Naive thymus-derived CD4-positive, alpha-beta T cell (primary cell): ENCODE data around the gene PCDHB9. TPM values are rescaled to one million over a fixed set of nuclear protein-coding genes. Genes with fewer than 3 reads are reported as not detected.
"Not testable (repeated sequence)": the region's sequence is repeated elsewhere in the genome, so short reads cannot be mapped to it uniquely, and the experiment has no call there.

Source experiments
- ATAC-seq: fragments of 150-1000 bp; cut with Tn5 transposase; 2 replicates; pipeline ENCODE4 v1.10.0; 2021; ENCODE audit warnings: mild to moderate bottlenecking, moderate library complexity
- CTCF ChIA-PET: fragments of 350-600 bp; sonication (Branson Sonifier 250); formaldehyde crosslinking; loops from one replicate; lab custom pipeline; 2021; ENCODE audit warnings: antibody characterized with exemption; lab: Charles Lee
- POLR2A ChIA-PET: fragments of 350-600 bp; sonication (Branson Sonifier 250); formaldehyde crosslinking; loops from one replicate; lab custom pipeline; 2021; ENCODE audit warnings: antibody characterized with exemption, inconsistent platforms; lab: Charles Lee
- DNase-seq, 9 donors: peaks; one replicate each; pipeline versions ENCODE4 v3.0.0 to v3.0.0-alpha.2; 2020 to 2022; ENCODE audit warnings: mixed read lengths in 1 of 9
- H3K27ac ChIP-seq: one replicate; pipeline ENCODE4 v1.7.0; 2013; ENCODE audit warnings: mild to moderate bottlenecking, low read depth, low read length, moderate library complexity
- H3K27me3 ChIP-seq, 2 donors: one replicate each; pipeline ENCODE4 v1.7.0; 2013; ENCODE audit warnings: low read length in 2 of 2, mild to moderate bottlenecking in 2 of 2, moderate library complexity in 2 of 2; ENCODE audit not compliant: control insufficient read depth in 2 of 2, insufficient read depth in 2 of 2
- H3K36me3 ChIP-seq, 3 experiments: 1 replicate in 2 of 3; 2 replicates in 1 of 3; pipeline ENCODE4 v1.7.0; 2013; ENCODE audit warnings: low read length in 3 of 3, mild to moderate bottlenecking in 3 of 3, moderate library complexity in 1 of 3; ENCODE audit not compliant: insufficient read depth in 3 of 3, control insufficient read depth in 2 of 3
- H3K4me1 ChIP-seq, 2 donors: one replicate each; pipeline ENCODE4 v1.7.0; 2013; ENCODE audit warnings: low read length in 2 of 2, mild to moderate bottlenecking in 2 of 2, moderate library complexity in 1 of 2; ENCODE audit not compliant: control insufficient read depth in 2 of 2, insufficient read depth in 2 of 2
- H3K4me3 ChIP-seq: 2 replicates; pipeline ENCODE4 v1.7.0; 2013; ENCODE audit warnings: mild to moderate bottlenecking, low read length
- H3K9me3 ChIP-seq, 3 experiments: 1 replicate in 2 of 3; 2 replicates in 1 of 3; pipeline ENCODE4 v1.7.0; 2013; ENCODE audit warnings: low read length in 3 of 3; ENCODE audit not compliant: control insufficient read depth in 2 of 3
- H3K27ac Mint-ChIP-seq, 9 donors: one replicate each; pipeline ENCODE4 v1.8.0; 2020 to 2022; ENCODE audit warnings: mixed read lengths in 9 of 9, mild to moderate bottlenecking in 8 of 9, moderate library complexity in 5 of 9, inconsistent platforms in 2 of 9
- H3K27me3 Mint-ChIP-seq, 5 donors: one replicate each; pipeline ENCODE4 v1.8.0; 2021 to 2022; ENCODE audit warnings: mixed read lengths in 5 of 5, mild to moderate bottlenecking in 1 of 5
- H3K36me3 Mint-ChIP-seq, 5 donors: one replicate each; pipeline ENCODE4 v1.8.0; 2020 to 2022; ENCODE audit warnings: mixed read lengths in 5 of 5, mild to moderate bottlenecking in 3 of 5, inconsistent platforms in 1 of 5
- H3K4me1 Mint-ChIP-seq, 7 donors: one replicate each; pipeline ENCODE4 v1.8.0; 2020 to 2022; ENCODE audit warnings: mixed read lengths in 7 of 7, mild to moderate bottlenecking in 3 of 7, inconsistent platforms in 1 of 7
- H3K4me3 Mint-ChIP-seq, 10 donors: one replicate each; pipeline ENCODE4 v1.8.0; 2020 to 2022; ENCODE audit warnings: mild to moderate bottlenecking in 10 of 10, mixed read lengths in 10 of 10, moderate library complexity in 6 of 10, inconsistent platforms in 2 of 10
- H3K9me3 Mint-ChIP-seq, 11 donors: one replicate each; pipeline ENCODE4 v1.8.0; 2020 to 2022; ENCODE audit warnings: mixed read lengths in 11 of 11, mild to moderate bottlenecking in 4 of 11, inconsistent platforms in 1 of 11, moderate library complexity in 1 of 11
- intact Hi-C, 2 donors: fragments of 100-400 bp; cut with micrococcal nuclease; formaldehyde crosslinking; loops; one replicate each; pipeline ENCODE4 v1.15.1; 2023
- polyA plus RNA-seq, 2 donors: library from polyadenylated mRNA; unstranded; fragments of 300-500 nt; fragmentation: Illumina TruSeq; gene quantifications; one replicate each; pipeline ENCODE4 v1.2.3, GENCODE V29; 2021
- total RNA-seq, 6 experiments: library from RNA in 5 of 6; stranded (reverse) in 5 of 6; gene quantifications; 1 replicate in 5 of 6; 2 replicates in 1 of 6; pipeline ENCODE4 v1.2.3 and lab custom pipeline; 2021 to 2026

Gene PCDHB9
- total and polyA plus RNA-seq, 7 experiments from 2014 or later = 1.2 TPM; not detected in 6

GRCh38 chr5:141152096-141152495 lies 34.9 kb upstream of the PCDHB9 start:
- H3K4me1 Mint-ChIP-seq, H3K4me3 Mint-ChIP-seq, H3K27ac ChIP-seq, H3K9me3 ChIP-seq, POLR2A ChIA-PET, H3K4me3 ChIP-seq, H3K4me1 ChIP-seq, CTCF ChIA-PET, DNase-seq, ATAC-seq, intact Hi-C loops, H3K36me3 ChIP-seq: not testable (repeated sequence)
- Mint-ChIP-seq H3K36me3 (peaks cover 0 to 26% (median 5%) of the 10 kb centered on the region in 5 donors), H3K27ac (peak overlapping the region in 1 of 9 donors; percentile 42), H3K9me3 (peaks cover 8 to 75% (median 43%) of the 10 kb centered on the region in 11 donors), H3K27me3 (peaks cover 8 to 72% (median 63%) of the 10 kb centered on the region in 5 donors)
- H3K27me3 ChIP-seq = peaks cover 0 to 10% of the 10 kb centered on the region in 2 donors

GRCh38 chr5:141155540-141156374 lies 31.2 kb upstream of the PCDHB9 start:
- Mint-ChIP-seq H3K27ac (no peak overlapping the region), H3K9me3 (peaks cover 3 to 78% (median 38%) of the 10 kb centered on the region in 11 donors), H3K27me3 (peaks cover 3 to 75% (median 55%) of the 10 kb centered on the region in 5 donors), H3K4me3 (no peak overlapping the region), H3K36me3 (peaks cover 0 to 23% (median 2%) of the 10 kb centered on the region in 5 donors), H3K4me1 (no peaks in the 10 kb centered on the region)
- ChIA-PET CTCF (no interaction called here), POLR2A (interaction anchor here (0.6 to 0.8 kb wide), 2 partner anchors 161 to 701 kb away, joined by 3 to 7 read pairs; no protein-coding TSS in a partner anchor)
- Histone ChIP-seq H3K27me3 (peaks cover 0 to 12% of the 10 kb centered on the region in 2 donors), H3K4me3 (no peak overlapping the region), H3K27ac (no peak overlapping the region), H3K4me1 (no peaks in the 10 kb centered on the region), H3K36me3 (no peaks in the 10 kb centered on the region), H3K9me3 (peaks cover 0 to 15% (median 0%) of the 10 kb centered on the region in 3 experiments)
- DNase-seq (no peak), ATAC-seq (no peak)
- intact Hi-C loops = no loop called here

- peaks cover under 1 to 71% (median 52%) of the 10 kb centered on the region in 5 donors for H3K27me3 Mint-ChIP-seq
- not testable (repeated sequence) for H3K4me1 Mint-ChIP-seq
Measured at GRCh38 chr5:141157356-141157755, 29.6 kb upstream of the PCDHB9 start.

GRCh38 chr5:141157901-141158300 lies 29.1 kb upstream of the PCDHB9 start:
- H3K4me3 Mint-ChIP-seq, CTCF ChIA-PET, H3K27me3 ChIP-seq, ATAC-seq, DNase-seq, H3K36me3 ChIP-seq, H3K4me1 Mint-ChIP-seq, POLR2A ChIA-PET, H3K4me1 ChIP-seq, intact Hi-C loops, H3K4me3 ChIP-seq, H3K27ac ChIP-seq: not testable (repeated sequence)
- Mint-ChIP-seq H3K27ac (peak overlapping the region in 1 of 9 donors; percentile 59), H3K27me3 (peaks cover 0 to 67% (median 50%) of the 10 kb centered on the region in 5 donors), H3K9me3 (peaks cover 3 to 62% (median 30%) of the 10 kb centered on the region in 11 donors), H3K36me3 (peaks cover 0 to 18% (median 2%) of the 10 kb centered on the region in 5 donors)
- H3K9me3 ChIP-seq = peaks cover 0 to 15% (median 0%) of the 10 kb centered on the region in 3 experiments

More at GRCh38 chr5:141157356-141157755, 29.6 kb upstream of the PCDHB9 start:
- H3K4me1 ChIP-seq, H3K4me3 Mint-ChIP-seq, intact Hi-C loops, H3K27ac ChIP-seq, H3K4me3 ChIP-seq, H3K27ac Mint-ChIP-seq, DNase-seq, CTCF ChIA-PET, H3K36me3 ChIP-seq, ATAC-seq, H3K27me3 ChIP-seq, POLR2A ChIA-PET: not testable (repeated sequence)
- Mint-ChIP-seq H3K36me3 (peaks cover 0 to 18% (median 2%) of the 10 kb centered on the region in 5 donors), H3K9me3 (peaks cover 3 to 66% (median 31%) of the 10 kb centered on the region in 11 donors)
- peaks cover 0 to 15% (median 0%) of the 10 kb centered on the region in 3 experiments for H3K9me3 ChIP-seq

GRCh38 chr5:141172381-141173204 lies 14.4 kb upstream of the PCDHB9 start, which contains the start of gene PCDHB7:
Gene PCDHB7 (plus strand): TSS chr5:141172644. CDS start chr5:141172836, 192 bp downstream.
- ATAC-seq (no peak), DNase-seq (peak in 1 of 9 donors; percentile 22)
- H3K4me1 ChIP-seq = no peaks in the 10 kb centered on the region
- intact Hi-C loops = no loop called here
- H3K4me3 Mint-ChIP-seq = peak within 1 kb of the TSS in 4 of 10 donors; percentile 18 to 52 (median 25)
- no peak within 1 kb of the TSS for H3K4me3 ChIP-seq
- peaks cover 0 to 9% of the 10 kb centered on the region in 2 donors for H3K27me3 ChIP-seq
- H3K36me3 Mint-ChIP-seq = peaks cover 0 to 15% (median 3%) of the 10 kb centered on the region in 5 donors
- H3K36me3 ChIP-seq = no peaks in the 10 kb centered on the region
- no peak within 1 kb of the TSS for H3K27ac ChIP-seq
- H3K9me3 Mint-ChIP-seq = peaks cover 2 to 45% (median 12%) of the 10 kb centered on the region in 11 donors
- peaks cover 0 to 17% (median 0%) of the 10 kb centered on the region in 3 experiments for H3K9me3 ChIP-seq
- ChIA-PET POLR2A (no interaction called here), CTCF (no interaction called here)
- H3K27ac Mint-ChIP-seq = no peak within 1 kb of the TSS
- peaks cover 0 to 56% (median 44%) of the 10 kb centered on the region in 5 donors for H3K27me3 Mint-ChIP-seq
- H3K4me1 Mint-ChIP-seq = peaks cover 0 to 6% (median 5%) of the 10 kb centered on the region in 7 donors
